NCI-H2107 treated with DMSO at 0.1 percent for 48 hours (cell line): ENCODE data around the gene MX1.

Source experiments
- DNase-seq: peaks from one replicate; lab custom pipeline; 2025; ENCODE audit not compliant: unreplicated experiment; lab: John Stamatoyannopoulos, UW

The MX1 gene

DNA sequence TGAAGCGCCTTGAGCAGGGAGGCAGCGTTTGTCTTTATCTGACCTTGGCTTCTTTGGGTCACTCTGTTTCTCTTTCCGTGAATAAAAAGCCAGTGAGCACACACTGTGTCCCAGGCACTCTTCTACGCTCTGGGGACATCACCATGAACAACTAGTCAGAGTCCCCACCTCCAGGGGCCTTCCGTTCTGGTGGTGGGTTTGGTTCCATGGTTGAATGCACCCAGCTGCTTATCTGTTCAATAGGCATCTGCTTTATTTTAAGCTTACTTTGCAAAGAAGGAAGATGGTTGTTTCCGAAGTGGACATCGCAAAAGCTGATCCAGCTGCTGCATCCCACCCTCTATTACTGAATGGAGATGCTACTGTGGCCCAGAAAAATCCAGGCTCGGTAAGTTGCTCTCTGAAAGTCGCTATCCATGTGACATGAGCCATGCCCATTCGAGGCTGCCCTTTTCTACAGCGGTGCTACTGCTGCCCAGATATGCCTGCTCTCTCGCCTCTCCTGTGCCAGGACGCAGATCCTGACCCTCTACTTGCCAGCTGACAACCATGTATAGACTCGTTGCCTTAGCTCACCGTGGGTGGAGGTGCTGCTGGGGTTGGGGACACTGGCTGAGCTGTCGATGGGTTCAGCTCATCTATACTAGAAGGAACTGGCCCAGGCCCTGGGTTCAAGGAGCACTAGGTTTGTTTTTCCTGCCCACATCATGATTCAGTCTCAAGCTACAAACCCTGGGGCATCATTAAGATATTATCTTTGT lies 5.9 kb downstream of the MX1 start:
- no peak for DNase-seq

DNA sequence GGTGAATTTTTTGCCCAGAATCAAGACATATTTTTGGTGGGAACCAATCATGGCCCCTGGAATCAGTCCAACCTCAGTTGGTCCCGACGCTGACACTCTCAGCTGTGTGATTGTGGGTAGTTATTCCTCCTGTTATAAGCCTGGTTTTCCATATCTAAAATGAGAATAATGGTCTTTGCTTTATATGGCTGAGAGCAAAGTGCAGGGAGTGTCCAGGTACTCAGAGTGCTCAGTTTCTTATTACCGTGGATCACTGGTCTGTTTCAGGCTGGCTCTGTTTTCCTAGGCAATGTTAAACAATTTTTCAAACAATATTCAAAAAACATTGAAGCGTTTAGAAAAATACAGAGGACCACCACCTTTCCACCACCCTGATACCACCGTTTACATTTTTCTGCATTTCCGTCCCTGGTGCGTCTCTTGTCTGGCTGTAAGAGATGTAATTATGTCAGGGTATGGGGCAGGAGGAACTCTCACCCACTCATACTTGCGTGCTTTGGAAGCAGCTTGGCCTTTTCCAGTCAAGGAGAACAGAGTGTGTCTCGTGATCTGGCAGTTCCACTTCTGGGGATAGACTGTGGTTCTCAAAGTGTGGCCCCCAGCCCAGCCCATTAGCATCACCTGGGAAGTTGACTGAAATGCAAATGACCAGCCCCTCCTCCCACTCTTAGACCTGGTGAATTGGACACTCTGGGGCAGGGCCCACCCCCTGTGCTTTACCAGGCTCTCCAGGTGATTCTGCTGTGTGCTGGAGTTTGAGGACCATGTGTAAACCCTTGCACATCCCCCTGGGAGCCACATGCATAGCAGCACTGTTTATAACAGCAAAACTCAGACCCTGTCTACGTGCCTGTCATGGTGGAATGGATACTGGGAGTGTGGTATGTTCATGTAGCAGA lies 6.8 kb downstream of the MX1 start:
- no peak for DNase-seq

DNA sequence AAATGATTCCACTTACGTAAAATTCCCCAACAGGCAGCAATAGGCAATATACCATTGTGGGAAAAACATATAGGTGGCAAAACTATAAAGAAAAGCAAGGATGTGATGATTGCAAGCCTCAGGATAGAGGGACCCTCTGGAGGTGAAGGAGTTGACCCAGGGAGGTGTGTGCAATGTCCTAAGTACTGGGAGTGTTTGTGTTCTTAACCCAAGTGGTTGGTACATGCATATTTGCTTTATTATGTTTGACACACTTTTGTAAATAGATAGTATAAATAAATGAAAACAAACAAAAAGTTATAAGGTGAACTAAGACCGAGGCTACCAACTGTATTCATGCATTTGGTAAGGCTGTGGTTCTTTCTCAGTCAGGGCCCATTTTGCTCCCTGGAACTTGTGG lies 7.5 kb downstream of the MX1 start:
- DNase-seq, result no peak

DNA sequence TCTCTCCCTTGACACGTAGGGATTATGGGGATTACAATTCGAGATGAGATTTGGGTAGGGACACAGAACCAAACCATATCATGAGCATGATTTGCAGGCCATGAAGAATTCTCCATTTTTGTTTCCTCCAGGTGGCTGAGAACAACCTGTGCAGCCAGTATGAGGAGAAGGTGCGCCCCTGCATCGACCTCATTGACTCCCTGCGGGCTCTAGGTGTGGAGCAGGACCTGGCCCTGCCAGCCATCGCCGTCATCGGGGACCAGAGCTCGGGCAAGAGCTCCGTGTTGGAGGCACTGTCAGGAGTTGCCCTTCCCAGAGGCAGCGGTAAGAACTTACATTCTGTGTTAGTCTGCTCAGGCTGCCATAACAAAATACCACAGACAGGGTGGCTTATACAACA lies 9.7 kb downstream of the MX1 start:
- DNase-seq, result no peak

DNA sequence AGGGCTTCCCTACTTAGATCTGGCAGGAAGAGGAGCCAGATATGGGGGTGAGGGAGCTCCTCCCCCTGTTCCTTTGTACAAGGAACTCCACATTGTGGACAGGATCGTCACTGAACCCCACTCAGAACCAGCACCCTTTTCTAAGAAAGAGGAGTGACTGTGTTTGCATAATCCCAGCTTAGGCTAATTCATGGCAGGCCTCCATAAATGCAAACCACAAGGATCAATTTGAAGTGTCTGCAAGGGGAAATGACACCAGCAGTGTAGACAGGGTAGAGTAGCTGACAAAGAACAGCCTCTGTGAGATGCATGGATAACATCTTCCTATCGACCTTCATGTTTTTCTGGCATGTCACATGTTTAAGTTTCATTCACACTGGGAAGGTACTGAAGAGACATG lies 11.7 kb downstream of the MX1 start:
- DNase-seq, result no peak

DNA sequence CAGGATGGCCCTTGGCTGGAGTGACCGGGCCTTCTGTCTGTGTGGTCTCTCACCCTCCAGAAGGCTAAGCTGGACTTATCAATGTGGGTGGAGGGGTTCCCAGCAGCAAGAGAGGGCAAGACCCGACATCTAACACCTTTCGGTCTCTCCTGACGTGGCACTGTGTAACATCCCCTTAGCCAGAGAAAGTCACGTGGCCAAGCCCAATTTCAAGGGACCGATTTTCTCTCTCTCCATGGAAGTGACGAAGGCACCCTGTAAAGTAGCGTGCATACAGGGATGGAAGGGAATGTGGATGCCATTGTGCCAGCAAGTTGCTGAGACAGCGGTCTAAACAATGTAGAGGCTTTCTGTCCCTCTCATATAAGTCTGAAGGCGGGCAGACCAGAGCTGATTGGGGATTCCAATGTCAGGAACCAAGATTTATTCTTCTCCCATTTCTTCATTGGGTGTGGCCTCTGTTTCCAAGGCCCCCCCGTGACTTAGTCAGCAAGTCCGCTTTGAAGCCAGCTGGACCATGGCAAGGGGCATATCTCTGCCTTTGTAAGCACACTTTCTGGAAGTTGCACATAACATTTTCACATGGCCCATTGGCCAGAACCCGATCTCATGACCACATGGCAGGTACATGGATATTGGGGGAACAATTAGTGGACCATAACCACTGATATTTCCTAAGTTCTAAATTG lies 12.5 kb downstream of the MX1 start:
- DNase-seq, result no peak

DNA sequence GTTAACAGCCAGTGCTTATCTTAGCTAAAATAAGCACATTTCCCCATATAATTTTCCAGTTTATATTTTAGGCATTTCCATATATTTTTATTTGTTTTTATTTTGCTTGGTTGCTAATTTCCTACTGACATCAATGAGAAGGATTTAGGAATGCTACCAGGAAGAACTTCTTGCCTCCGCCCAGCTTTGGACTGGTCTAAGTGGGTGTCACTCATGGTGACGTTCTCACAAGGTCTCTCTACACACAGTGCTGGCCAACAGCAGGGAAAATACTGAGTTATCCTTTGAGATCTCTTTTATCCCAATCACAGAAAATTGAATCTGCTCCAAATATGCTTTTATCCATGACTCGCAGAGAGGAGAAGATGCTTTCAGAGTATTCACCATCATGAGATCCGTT lies 13.2 kb downstream of the MX1 start:
- DNase-seq, result no peak

DNA sequence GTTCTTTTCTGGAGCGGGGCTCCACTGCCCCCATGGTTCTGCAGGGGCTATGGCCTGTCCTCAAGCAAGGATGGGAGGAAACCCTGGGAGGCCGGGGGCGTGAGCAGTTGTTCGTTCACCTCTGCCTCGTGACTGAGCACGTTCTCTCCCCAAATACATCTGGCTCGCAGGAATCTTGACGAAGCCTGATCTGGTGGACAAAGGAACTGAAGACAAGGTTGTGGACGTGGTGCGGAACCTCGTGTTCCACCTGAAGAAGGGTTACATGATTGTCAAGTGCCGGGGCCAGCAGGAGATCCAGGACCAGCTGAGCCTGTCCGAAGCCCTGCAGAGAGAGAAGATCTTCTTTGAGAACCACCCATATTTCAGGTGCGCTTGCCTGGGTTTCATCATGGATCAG lies 15.5 kb downstream of the MX1 start:
- no peak for DNase-seq

DNA sequence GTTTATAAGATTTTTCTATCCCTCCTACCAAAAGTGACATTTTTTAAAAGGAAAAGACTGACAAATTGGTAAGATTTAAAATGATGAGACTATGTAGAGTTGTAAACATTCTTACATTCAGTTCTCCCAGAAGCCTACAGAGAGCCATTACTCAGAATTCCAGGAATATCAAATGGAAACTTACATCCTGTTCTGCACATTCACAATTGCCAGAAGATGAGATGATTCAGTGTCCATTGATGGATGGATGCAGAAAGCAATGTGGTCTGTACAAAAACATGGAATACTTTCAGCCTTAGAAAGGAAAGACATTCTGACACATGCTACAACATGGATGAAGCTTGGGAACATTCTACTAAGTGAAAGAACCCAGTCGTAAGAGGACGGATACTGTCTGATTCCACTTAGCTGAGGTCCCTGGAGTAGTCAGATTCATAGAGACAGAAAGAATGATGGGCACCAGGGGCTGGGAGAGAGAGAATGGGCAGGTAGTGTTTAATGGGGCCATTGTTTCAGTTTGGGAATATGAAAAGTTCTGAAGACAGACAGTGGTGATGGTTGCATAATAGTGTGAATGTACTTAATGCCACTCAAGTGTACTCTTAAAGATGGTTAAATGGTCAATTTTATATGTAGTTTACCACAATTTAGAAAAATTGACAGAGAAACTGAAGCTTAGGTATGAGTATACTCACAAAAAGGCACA lies 16.6 kb downstream of the MX1 start:
- no peak for DNase-seq

DNA sequence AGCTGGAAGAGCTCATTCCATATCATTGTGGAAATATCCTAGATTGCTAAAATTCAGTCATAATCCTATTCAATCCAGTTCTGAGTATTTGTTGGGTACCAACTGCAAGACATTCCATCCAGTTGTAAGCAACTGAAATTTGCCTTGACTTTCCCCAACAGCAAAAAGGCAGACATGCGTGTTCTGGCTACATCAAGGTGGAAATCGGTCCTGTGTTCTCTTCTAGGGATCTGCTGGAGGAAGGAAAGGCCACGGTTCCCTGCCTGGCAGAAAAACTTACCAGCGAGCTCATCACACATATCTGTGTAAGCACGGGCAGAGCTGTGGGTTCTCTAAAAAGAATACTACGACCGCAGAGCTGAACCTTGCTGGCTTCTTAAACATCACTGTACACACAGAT lies 17.5 kb downstream of the MX1 start:
- DNase-seq, result no peak

DNA sequence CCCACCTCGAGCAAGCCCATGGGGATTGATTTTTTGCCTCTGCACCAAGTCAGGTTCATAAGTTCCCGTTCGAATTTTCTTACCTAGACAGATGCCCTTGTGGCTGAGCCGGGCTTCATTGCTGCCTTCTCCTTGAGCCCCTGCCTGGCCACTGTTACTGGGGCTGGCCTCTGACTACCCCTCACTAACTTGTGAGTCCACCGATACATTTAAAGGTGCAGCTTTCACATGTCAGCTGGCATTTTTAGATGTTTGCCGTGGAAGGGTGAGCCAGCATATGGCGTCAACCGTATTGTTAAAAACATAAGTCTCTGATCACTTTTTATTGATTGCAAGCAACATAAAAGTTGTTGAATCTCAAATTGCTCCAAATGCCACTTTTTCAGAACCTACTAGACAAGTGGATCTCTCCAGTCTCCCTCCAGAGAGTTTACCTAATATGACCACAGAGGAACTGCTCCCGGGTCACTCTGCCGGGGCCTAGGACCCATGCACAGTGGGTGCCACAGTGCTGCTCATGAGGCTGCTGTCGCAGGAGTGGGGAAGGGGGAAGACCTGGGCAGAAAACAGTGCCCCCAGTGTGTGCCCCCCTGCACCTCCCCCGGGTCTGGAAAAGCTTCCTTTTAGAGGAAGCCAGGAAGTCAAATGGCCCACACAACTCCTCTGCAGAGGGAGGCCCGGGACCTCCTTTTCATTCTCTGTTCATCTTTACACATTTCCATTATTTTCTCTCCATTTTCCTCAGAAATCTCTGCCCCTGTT lies 18.8 kb downstream of the MX1 start:
- no peak for DNase-seq

DNA sequence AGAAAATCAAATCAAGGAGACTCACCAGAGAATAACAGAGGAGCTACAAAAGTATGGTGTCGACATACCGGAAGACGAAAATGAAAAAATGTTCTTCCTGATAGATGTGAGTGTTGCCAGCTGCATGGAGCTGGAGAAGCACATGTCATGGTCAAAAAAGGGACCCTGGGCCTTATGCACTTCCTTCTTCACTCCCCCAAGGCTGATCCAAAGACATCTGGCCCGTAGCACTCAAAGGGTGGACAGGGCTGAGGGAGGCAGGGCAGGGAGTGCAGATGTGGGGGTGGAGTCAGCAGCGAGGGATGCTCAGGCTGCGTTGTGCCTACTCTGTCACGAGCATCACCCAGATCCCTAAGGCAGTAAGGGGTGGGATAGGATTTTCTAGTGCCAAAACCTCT lies 19.4 kb downstream of the MX1 start:
- DNase-seq, result no peak

DNA sequence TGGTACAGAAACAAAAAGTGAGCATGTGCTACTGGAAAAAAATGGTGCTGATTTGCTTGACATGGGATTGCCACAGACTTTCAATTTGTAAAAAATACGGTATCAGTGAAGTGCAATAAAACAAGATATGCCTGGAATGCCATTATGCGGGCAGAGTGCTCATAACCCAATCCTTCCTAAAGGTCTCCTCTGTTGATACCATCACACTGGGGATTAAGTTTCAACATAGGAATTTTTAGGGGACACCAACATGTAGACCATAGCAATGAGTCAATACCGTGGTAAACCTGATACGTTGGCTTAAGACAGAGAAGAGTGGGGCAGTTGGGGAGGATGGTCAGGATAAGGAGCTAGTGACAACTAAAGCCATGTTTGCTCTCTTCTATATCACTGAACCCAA lies 20.5 kb downstream of the MX1 start:
- DNase-seq, result no peak

DNA sequence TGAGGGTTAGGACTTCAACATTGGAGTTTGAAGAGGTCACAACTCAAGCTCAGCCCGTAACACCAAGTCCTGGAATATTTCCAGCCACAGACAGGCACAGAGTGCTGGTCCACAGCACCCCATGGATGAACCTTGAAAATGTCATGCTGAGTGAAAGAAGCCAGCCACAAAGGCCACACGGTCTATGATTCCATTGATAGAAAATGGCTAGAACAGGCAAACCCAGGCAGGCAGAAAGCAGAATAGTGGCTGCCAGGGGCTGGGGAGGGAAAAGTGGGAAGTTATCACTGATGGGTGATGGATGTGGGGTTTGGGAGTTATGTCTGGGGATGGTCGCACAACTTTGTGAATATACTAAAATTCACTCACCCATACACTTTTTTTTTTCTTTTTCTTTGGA lies 21.3 kb downstream of the MX1 start:
- no peak for DNase-seq

DNA sequence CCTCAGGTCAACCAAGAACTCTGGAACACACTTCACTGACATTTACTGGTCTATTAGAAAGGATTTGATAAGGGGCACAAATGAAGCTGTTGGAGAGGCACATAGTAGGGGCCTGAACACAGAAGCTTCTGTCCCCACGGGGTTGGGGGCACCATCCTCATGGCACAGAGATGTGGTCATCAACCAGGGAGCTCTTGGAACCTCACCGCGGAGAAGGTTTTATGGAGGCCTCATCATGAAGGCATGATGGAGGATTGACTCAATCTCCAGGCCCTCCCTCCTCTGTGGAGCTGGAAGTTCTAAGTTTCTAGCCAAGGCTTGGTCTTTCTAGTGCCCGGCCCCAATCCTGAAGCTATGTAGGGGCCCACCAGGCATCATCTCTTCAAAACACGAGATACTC lies 23.6 kb downstream of the MX1 start:
- DNase-seq, result no peak

DNA sequence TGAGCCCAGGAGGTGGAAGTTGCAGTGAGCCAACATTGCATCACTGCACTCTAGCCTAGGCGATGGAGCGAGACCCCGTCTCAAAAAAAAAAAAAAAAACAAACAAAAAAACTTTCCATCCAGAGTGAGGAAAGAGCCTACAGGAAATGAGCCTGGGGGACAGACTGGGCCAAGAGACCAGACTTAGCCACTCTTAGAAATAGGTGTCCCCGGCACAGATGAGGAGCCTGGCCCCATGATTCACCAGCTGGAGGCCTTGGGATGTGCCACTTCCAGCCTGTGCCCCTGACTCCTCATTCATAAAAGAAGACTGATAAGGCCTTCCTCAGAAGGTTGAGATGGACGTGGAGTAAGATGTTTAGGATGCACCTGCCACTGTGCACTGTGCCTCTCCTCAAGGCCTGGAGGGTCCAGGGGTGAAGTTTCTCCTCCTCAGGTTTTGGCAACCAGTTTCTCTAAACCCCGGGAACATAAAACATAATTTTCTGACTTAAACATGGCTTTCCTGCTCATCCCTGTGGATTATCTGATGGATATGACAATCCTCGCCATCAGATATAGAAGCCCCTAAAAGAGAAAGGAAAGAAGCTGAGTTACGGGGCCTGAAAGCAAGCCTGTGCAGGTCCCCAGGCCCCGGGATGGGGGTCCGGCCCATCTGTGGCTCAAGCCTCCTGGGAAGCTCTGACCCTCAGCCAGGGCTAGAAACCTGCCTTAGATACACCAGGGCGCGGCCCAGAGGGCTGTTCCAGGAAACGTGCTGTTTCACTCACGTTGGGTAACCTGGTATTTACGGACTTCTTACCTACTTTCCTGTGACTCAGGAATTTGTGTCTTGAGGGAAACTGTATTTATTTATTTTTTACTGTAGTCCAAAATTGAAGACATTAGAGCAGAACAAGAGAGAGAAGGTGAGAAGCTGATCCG lies 26.0 kb downstream of the MX1 start:
- no peak for DNase-seq

DNA sequence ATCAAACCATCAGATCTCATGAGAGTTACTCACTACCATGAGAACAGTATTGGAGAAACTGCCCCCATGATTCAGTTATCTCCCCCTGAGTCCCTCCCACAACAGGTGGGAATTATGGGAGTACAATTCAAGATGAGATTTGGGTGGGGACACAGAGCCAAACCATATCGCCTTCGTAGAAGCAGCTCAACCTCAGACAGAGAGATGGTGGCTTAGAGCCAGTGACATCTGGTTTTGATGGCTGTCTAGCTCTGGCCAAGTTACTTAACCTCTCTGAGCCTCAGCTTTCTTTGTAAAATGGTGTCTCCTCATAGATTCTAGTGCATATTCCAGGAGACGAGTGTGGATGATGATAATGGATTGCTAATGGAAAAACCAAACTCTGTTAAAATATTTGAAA lies 27.2 kb downstream of the MX1 start:
- DNase-seq, result no peak

DNA sequence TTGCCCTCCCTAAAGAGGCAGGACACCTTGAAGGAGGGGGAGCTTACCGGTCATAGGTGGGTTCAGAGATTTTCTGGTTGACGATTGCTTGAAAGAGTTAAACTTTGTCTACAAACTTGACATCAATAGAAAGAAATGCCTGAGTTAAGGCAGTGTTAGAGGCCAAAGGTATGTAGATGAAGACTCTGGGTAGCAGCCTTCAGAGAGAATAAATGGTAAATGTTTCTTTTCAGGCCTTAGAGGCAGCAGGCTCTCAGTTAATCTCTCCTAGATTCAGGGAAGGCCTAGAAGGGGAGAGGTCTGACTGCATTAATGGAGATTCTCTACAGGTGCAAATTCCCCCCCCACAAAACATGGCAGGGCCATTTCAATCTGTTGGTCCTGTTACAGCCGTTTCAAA lies 27.7 kb downstream of the MX1 start:
- no peak for DNase-seq

DNA sequence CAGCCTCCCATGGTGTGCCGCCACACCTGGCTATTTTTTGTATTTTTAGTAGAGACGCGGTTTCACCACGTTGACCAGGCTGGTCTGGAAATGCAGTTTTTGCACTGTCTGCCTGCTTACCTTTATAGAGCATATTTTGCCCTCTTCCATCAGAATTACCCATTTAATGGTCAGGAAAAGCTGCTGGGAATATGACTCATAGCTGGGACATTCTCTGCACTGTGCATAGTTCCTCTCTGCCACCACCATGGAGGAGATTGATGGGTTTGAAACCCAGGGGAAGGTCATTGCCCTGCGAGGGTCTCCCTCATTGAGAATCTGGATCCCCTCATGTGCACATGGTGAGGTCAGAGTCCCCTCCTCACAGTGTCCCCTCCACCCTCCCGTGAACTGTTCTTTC lies 32.1 kb downstream of the MX1 start:
- no peak for DNase-seq

DNA sequence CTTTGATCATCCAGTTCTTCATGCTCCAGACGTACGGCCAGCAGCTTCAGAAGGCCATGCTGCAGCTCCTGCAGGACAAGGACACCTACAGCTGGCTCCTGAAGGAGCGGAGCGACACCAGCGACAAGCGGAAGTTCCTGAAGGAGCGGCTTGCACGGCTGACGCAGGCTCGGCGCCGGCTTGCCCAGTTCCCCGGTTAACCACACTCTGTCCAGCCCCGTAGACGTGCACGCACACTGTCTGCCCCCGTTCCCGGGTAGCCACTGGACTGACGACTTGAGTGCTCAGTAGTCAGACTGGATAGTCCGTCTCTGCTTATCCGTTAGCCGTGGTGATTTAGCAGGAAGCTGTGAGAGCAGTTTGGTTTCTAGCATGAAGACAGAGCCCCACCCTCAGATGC lies 32.5 kb downstream of the MX1 start:
- no peak for DNase-seq
